ENCODE data around the gene SKIC8. TPM values are rescaled to one million over a fixed set of nuclear protein-coding genes. Genes with fewer than 3 reads are reported as not detected.
A peak's percentile ranks its signal among the peaks of the same experiment; 100 is the strongest.

The SKIC8 gene
- total RNA-seq, 3 donors from 2014 or later (not counting 1 experiment from before 2014, with no cell fraction given): 20.7 to 24.9 (median 21.4) TPM

DNA sequence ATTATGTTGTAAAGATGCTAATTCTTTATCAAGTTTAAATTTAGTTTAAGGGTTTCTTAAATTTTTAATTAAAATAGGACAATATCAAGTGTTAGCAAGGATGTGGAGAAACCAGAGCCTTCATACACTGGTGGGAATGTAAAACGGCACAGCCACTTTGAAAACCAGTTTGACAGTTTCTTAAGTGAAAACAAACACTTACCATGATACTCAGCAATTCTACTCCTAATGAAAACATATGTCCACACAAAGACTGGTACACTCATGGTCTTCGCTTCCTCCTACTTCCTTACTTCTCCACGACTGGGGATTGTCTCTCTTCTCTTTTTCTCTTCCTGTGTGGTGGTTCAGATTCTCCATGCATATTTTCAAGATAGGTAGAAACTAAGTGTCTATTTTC lies 9.2 kb downstream of the SKIC8 start:
- 67% methylated on average over 3 of the region's 3 CpGs for WGBS (ENCODE audit: insufficient coverage)
- DNase-seq (no peak), ATAC-seq (no peak)
- Histone ChIP-seq H3K27me3 (ENCODE audit: control insufficient read depth, insufficient read depth, low read length) (no peaks in the 10 kb centered on the region), H3K9me3 (ENCODE audit: control insufficient read depth, insufficient read depth, low read length) (no peaks in the 10 kb centered on the region), H3K4me1 (ENCODE audit: control insufficient read depth, insufficient read depth, low read length) (no peaks in the 10 kb centered on the region), H3K36me3 (ENCODE audit: control insufficient read depth, insufficient read depth, low read length) (peaks cover 50% of the 10 kb centered on the region), H3K27ac (ENCODE audit: low read length) (no peak overlapping the region), H3K4me3 (ENCODE audit: low read length) (no peak overlapping the region)
- H3K27ac Mint-ChIP-seq: no peak overlapping the region
- no peak overlapping the region for H3K4me3 Mint-ChIP-seq
- no peaks in the 10 kb centered on the region for H3K27me3 Mint-ChIP-seq (ENCODE audit: low read depth in 2 of 2)
- intact Hi-C loops (cut with micrococcal nuclease): no loop called here
- H3K4me1 Mint-ChIP-seq: peaks cover 0 to 3% of the 10 kb centered on the region in 2 donors
- H3K36me3 Mint-ChIP-seq: peaks cover 13% of the 10 kb centered on the region
- TF ChIP-seq, protein P1, sequence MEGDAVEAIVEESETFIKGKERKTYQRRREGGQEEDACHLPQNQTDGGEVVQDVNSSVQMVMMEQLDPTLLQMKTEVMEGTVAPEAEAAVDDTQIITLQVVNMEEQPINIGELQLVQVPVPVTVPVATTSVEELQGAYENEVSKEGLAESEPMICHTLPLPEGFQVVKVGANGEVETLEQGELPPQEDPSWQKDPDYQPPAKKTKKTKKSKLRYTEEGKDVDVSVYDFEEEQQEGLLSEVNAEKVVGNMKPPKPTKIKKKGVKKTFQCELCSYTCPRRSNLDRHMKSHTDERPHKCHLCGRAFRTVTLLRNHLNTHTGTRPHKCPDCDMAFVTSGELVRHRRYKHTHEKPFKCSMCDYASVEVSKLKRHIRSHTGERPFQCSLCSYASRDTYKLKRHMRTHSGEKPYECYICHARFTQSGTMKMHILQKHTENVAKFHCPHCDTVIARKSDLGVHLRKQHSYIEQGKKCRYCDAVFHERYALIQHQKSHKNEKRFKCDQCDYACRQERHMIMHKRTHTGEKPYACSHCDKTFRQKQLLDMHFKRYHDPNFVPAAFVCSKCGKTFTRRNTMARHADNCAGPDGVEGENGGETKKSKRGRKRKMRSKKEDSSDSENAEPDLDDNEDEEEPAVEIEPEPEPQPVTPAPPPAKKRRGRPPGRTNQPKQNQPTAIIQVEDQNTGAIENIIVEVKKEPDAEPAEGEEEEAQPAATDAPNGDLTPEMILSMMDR (IDR thresholded peaks at IDR 0.05): no peak
- H3K9me3 Mint-ChIP-seq: no peaks in the 10 kb centered on the region

DNA sequence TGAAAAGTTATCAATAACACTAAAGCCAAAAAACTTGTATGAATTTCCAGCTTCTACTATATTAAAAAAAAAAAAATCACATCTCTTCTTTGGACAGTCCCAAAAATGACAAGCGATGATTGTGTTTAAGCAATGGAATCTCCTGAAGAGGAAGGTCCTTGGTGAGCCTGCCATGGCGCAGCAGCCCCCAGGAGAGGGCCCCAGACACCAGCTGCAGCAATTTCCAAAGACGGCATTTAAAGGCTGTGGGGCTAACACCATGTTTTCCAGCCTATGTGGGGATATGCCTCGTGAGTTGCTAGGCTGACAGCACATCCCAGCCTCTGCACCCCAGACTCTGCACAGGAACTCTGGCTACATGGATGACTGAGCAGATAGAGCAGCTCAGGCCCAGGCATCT lies 14.7 kb downstream of the SKIC8 start:
- ATAC-seq (no peak), DNase-seq (no peak)
- H3K36me3 ChIP-seq (ENCODE audit: control insufficient read depth, insufficient read depth, low read length): peaks cover 76% of the 10 kb centered on the region
- no peak overlapping the region for H3K4me3 ChIP-seq (ENCODE audit: low read length)
- Mint-ChIP-seq H3K27me3 (ENCODE audit: low read depth in 2 of 2) (no peaks in the 10 kb centered on the region), H3K9me3 (no peaks in the 10 kb centered on the region), H3K4me3 (no peak overlapping the region), H3K36me3 (peaks cover 7% of the 10 kb centered on the region), H3K27ac (no peak overlapping the region), H3K4me1 (peaks cover 0 to 4% of the 10 kb centered on the region in 2 donors)
- no peaks in the 10 kb centered on the region for H3K9me3 ChIP-seq (ENCODE audit: control insufficient read depth, insufficient read depth, low read length)
- no peaks in the 10 kb centered on the region for H3K4me1 ChIP-seq (ENCODE audit: control insufficient read depth, insufficient read depth, low read length)
- no peaks in the 10 kb centered on the region for H3K27me3 ChIP-seq (ENCODE audit: control insufficient read depth, insufficient read depth, low read length)
- H3K27ac ChIP-seq (ENCODE audit: low read length): no peak overlapping the region
- WGBS (ENCODE audit: insufficient coverage): 94% methylated on average over 4 of the region's 4 CpGs
- TF ChIP-seq, protein P1 (IDR thresholded peaks at IDR 0.05): no peak
- intact Hi-C loops (cut with micrococcal nuclease): no loop called here

DNA sequence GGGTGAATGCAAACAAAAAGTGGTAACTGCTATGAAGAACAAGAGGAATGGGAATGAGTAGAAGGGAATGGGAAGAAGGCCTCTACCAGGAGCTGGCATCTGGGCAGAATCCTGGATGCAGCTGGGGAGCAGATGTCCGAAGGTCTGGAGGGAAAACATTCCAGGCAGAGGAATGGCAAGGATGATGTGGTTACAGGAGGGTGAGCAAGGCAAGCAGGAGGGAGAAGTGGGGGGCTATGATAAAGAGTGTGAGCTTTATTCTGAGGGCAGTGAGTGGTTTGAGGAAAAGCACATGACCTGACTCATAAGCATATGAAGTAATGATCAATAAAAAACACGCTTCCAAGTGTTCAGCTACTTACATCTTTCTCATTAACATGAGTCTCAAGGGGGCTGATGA lies 17.1 kb downstream of the SKIC8 start:
- Histone ChIP-seq H3K4me1 (ENCODE audit: control insufficient read depth, insufficient read depth, low read length) (no peaks in the 10 kb centered on the region), H3K4me3 (ENCODE audit: low read length) (no peak overlapping the region), H3K27me3 (ENCODE audit: control insufficient read depth, insufficient read depth, low read length) (no peaks in the 10 kb centered on the region), H3K36me3 (ENCODE audit: control insufficient read depth, insufficient read depth, low read length) (peaks cover 63% of the 10 kb centered on the region), H3K9me3 (ENCODE audit: control insufficient read depth, insufficient read depth, low read length) (no peaks in the 10 kb centered on the region), H3K27ac (ENCODE audit: low read length) (no peak overlapping the region)
- DNase-seq: no peak
- Mint-ChIP-seq H3K27me3 (ENCODE audit: low read depth in 2 of 2) (no peaks in the 10 kb centered on the region), H3K4me1 (peaks cover 0 to 4% of the 10 kb centered on the region in 2 donors), H3K27ac (peak overlapping the region in 1 of 2 donors; percentile 29), H3K4me3 (no peak overlapping the region), H3K36me3 (peaks cover 7% of the 10 kb centered on the region), H3K9me3 (no peaks in the 10 kb centered on the region)
- ATAC-seq: no peak
- WGBS (ENCODE audit: insufficient coverage): 98% methylated on average over 2 of the region's 2 CpGs
- intact Hi-C loops (cut with micrococcal nuclease): no loop called here
- TF ChIP-seq, protein P1 (IDR thresholded peaks at IDR 0.05): no peak

DNA sequence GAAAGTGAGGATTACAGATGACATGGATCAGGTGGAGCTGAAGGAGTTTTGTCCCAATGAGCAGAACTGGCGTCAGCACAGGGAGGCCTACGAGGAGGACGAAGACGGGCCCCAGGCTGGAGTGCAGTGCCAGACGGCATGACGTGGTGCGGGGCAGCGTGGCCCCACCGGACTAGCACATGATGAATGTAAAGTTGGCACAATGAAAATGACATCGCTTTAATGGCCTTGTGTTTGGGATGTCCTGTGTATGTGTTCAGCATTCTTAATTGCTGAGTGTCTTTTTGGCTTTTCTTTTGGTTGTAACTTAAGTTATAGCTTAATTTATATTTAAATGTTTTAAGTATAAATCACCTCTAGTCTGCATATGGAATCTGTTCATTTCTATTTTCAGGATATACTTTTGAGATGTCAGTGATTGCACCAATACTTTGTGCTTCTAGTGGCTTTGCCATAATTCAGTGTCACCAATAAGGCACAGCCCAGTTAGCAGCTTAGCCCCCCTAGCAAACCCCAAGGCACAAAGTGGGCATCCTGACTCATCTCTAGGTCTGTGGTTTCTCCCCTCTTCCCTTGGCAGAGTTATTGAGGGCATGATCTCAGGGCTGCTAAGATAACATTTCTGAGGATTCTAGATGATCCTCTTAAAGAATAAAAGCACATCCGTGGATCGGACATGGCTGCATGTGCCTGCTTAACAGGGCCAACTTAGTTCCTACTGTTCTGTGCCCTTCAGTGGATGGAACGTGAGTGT lies 18.9 kb downstream of the SKIC8 start:
- no peaks in the 10 kb centered on the region for H3K4me1 ChIP-seq (ENCODE audit: control insufficient read depth, insufficient read depth, low read length)
- no peaks in the 10 kb centered on the region for H3K27me3 ChIP-seq (ENCODE audit: control insufficient read depth, insufficient read depth, low read length)
- TF ChIP-seq, protein P1 (IDR thresholded peaks at IDR 0.05): no peak
- H3K9me3 Mint-ChIP-seq: no peaks in the 10 kb centered on the region
- H3K27ac Mint-ChIP-seq: no peak overlapping the region
- ATAC-seq (no peak), DNase-seq (no peak)
- no peaks in the 10 kb centered on the region for H3K9me3 ChIP-seq (ENCODE audit: control insufficient read depth, insufficient read depth, low read length)
- no peaks in the 10 kb centered on the region for H3K36me3 Mint-ChIP-seq
- no peak overlapping the region for H3K27ac ChIP-seq (ENCODE audit: low read length)
- 95% methylated on average over 13 of the region's 13 CpGs for WGBS (ENCODE audit: insufficient coverage)
- H3K36me3 ChIP-seq (ENCODE audit: control insufficient read depth, insufficient read depth, low read length): peaks cover 56% of the 10 kb centered on the region
- intact Hi-C loops (cut with micrococcal nuclease): no loop called here
- peaks cover 0 to 4% of the 10 kb centered on the region in 2 donors for H3K4me1 Mint-ChIP-seq
- H3K4me3 ChIP-seq (ENCODE audit: low read length): no peak overlapping the region
- H3K27me3 Mint-ChIP-seq (ENCODE audit: low read depth in 2 of 2): no peaks in the 10 kb centered on the region
- no peak overlapping the region for H3K4me3 Mint-ChIP-seq
